Upper lobe of right lung (tissue), 1 donor: ENCODE results near the gene IQCB1. TPM values are rescaled to one million over a fixed set of nuclear protein-coding genes. Genes with fewer than 3 reads are reported as not detected.
"Not testable (repeated sequence)": the region's sequence is repeated elsewhere in the genome, so short reads cannot be mapped to it uniquely, and the experiment has no call there.

Source experiments
- ATAC-seq: fragments of 200-7000 bp; cut with Tn5 transposase; one replicate; pipeline ENCODE4 v1.9.1; 2020; ENCODE audit warnings: mild to moderate bottlenecking, moderate library complexity
- DNase-seq: peaks from one replicate; pipeline ENCODE4 v3.0.0-alpha.2; 2020
- H3K27ac ChIP-seq: fragments of 200-600 bp; one replicate; pipeline ENCODE4 v1.8.0; 2022
- H3K27me3 ChIP-seq: fragments of 200-600 bp; one replicate; pipeline ENCODE4 v1.8.0; 2022; ENCODE audit warnings: mild to moderate bottlenecking
- H3K36me3 ChIP-seq: fragments of 200-600 bp; one replicate; pipeline ENCODE4 v1.8.0; 2022
- H3K4me1 ChIP-seq: fragments of 200-600 bp; one replicate; pipeline ENCODE4 v1.8.0; 2022
- H3K4me3 ChIP-seq: fragments of 200-600 bp; one replicate; pipeline ENCODE4 v1.8.0; 2022; ENCODE audit warnings: mild to moderate bottlenecking
- H3K9me3 ChIP-seq: fragments of 200-600 bp; one replicate; pipeline ENCODE4 v1.8.0; 2022
- CTCF ChIP-seq: fragments of 200-600 bp; IDR thresholded peaks from one replicate; pipeline ENCODE4 v1.8.0; 2022; ENCODE audit warnings: antibody characterized with exemption
- intact Hi-C: fragments of 100-400 bp; cut with DNase I; formaldehyde crosslinking; loops from one replicate; pipeline ENCODE4 v1.11.0; 2022
- total RNA-seq: library from RNA; stranded (reverse); fragmentation: NEBNext Ultra II Directional; extraction: Animal tissue kit (Norgen Biotek cat#: 25700); gene quantifications from one replicate; pipeline ENCODE4 v1.2.1, GENCODE V29; 2021
- donor health status: DM: no; HTN: yes; CAD: no; lungs with severe emphysema.

The IQCB1 gene
- total RNA-seq, 1 donor from 2014 or later, result 14.5 TPM

- intact Hi-C loops, result no loop called here
- no peaks in the 10 kb centered on the region for H3K27me3 ChIP-seq
- ATAC-seq (no peak), DNase-seq (no peak)
- no peak overlapping the region for H3K27ac ChIP-seq
- no peaks in the 10 kb centered on the region for H3K9me3 ChIP-seq
- TF ChIP-seq CTCF, result no peak
- H3K4me3 ChIP-seq, result no peak overlapping the region
- no peaks in the 10 kb centered on the region for H3K4me1 ChIP-seq
- H3K36me3 ChIP-seq, result peaks cover 68% of the 10 kb centered on the region
These were observed 48.4 kb downstream of the IQCB1 start for GRCh38 chr3:121786485-121786884.

- DNase-seq, H3K9me3 ChIP-seq, H3K27me3 ChIP-seq, H3K27ac ChIP-seq, H3K4me1 ChIP-seq, ATAC-seq, H3K4me3 ChIP-seq, intact Hi-C loops: not testable (repeated sequence)
- peaks cover 71% of the 10 kb centered on the region for H3K36me3 ChIP-seq
These were observed 52.1 kb downstream of the IQCB1 start for GRCh38 chr3:121782784-121783183.

- Histone ChIP-seq H3K4me3 (no peak overlapping the region), H3K4me1 (no peaks in the 10 kb centered on the region), H3K36me3 (peaks cover 70% of the 10 kb centered on the region), H3K27ac (no peak overlapping the region), H3K27me3 (no peaks in the 10 kb centered on the region), H3K9me3 (no peaks in the 10 kb centered on the region)
- no peak for TF ChIP-seq CTCF
- ATAC-seq, result no peak
- no peak for DNase-seq
- intact Hi-C loops, result no loop called here
These were observed 53.2 kb downstream of the IQCB1 start for GRCh38 chr3:121781611-121782010.

GRCh38 chr3:121775095-121775494 is 59.8 kb downstream of the IQCB1 start:
- ATAC-seq, H3K4me1 ChIP-seq, H3K27me3 ChIP-seq, H3K4me3 ChIP-seq, intact Hi-C loops, H3K9me3 ChIP-seq, DNase-seq, H3K27ac ChIP-seq: not testable (repeated sequence)
- peaks cover 75% of the 10 kb centered on the region for H3K36me3 ChIP-seq

- Histone ChIP-seq H3K4me1 (no peaks in the 10 kb centered on the region), H3K9me3 (no peaks in the 10 kb centered on the region), H3K36me3 (peaks cover 31% of the 10 kb centered on the region), H3K27ac (no peak overlapping the region), H3K27me3 (no peaks in the 10 kb centered on the region), H3K4me3 (no peak overlapping the region)
- ATAC-seq (no peak), DNase-seq (no peak)
- intact Hi-C loops, result no loop called here
- TF ChIP-seq CTCF, result no peak
These were observed 65.6 kb downstream of the IQCB1 start for GRCh38 chr3:121769246-121769645.

GRCh38 chr3:121768452-121768851 is 66.4 kb downstream of the IQCB1 start:
- intact Hi-C loops, result no loop called here
- no peaks in the 10 kb centered on the region for H3K4me1 ChIP-seq
- H3K4me3 ChIP-seq, result no peak overlapping the region
- TF ChIP-seq CTCF, result no peak
- H3K9me3 ChIP-seq, result no peaks in the 10 kb centered on the region
- no peaks in the 10 kb centered on the region for H3K27me3 ChIP-seq
- H3K27ac ChIP-seq, result no peak overlapping the region
- ATAC-seq (no peak), DNase-seq (no peak)
- peaks cover 29% of the 10 kb centered on the region for H3K36me3 ChIP-seq

- TF ChIP-seq CTCF, result no peak
These were observed 75.2 kb downstream of the IQCB1 start for GRCh38 chr3:121759541-121760202.

More at GRCh38 chr3:121759541-121760202, 75.2 kb downstream of the IQCB1 start:
- Histone ChIP-seq H3K4me1 (no peaks in the 10 kb centered on the region), H3K27ac (no peak overlapping the region), H3K27me3 (no peaks in the 10 kb centered on the region), H3K36me3 (no peaks in the 10 kb centered on the region), H3K4me3 (no peak overlapping the region), H3K9me3 (no peaks in the 10 kb centered on the region)
- DNase-seq (no peak), ATAC-seq (no peak)
- intact Hi-C loops, result no loop called here
